Lung (tissue), 12 donors: Measurements from ENCODE around the gene RASGEF1C. TPM values are rescaled to one million over a fixed set of nuclear protein-coding genes. Genes with fewer than 3 reads are reported as not detected.

Experiments
- ATAC-seq: fragments of 200-7000 bp; cut with Tn5 transposase; one replicate; pipeline ENCODE4 v1.9.1; 2020; ENCODE audit warnings: moderate number of reproducible peaks; ENCODE audit not compliant: insufficient read depth, low FRiP score
- DNase-seq, 3 donors: peaks; one replicate each; pipeline ENCODE4 v3.0.0-alpha.2; 2013 to 2017
- H3K27ac ChIP-seq, 2 donors: one replicate each; pipeline ENCODE4 v1.5.1; 2013; ENCODE audit warnings: mild to moderate bottlenecking in 2 of 2, moderate library complexity in 2 of 2, control low read depth in 1 of 2, inconsistent platforms in 1 of 2, low read depth in 1 of 2, low read length in 1 of 2
- H3K27me3 ChIP-seq, 3 donors: one replicate each; pipeline ENCODE4 v1.5.1; 2013; ENCODE audit warnings: low read length in 2 of 3; ENCODE audit not compliant: control insufficient read depth in 3 of 3, insufficient read depth in 3 of 3
- H3K36me3 ChIP-seq, 4 donors: one replicate each; pipeline ENCODE4 v1.5.1; 2013; ENCODE audit warnings: low read length in 4 of 4, mild to moderate bottlenecking in 1 of 4, moderate library complexity in 1 of 4; ENCODE audit not compliant: control insufficient read depth in 4 of 4, insufficient read depth in 4 of 4
- H3K4me1 ChIP-seq, 5 donors: one replicate each; pipeline ENCODE4 v1.5.1; 2013; ENCODE audit warnings: low read length in 5 of 5, mild to moderate bottlenecking in 2 of 5, moderate library complexity in 1 of 5; ENCODE audit not compliant: control insufficient read depth in 5 of 5, insufficient read depth in 5 of 5
- H3K4me3 ChIP-seq: one replicate; pipeline ENCODE4 v1.5.1; 2013; ENCODE audit warnings: mild to moderate bottlenecking, control low read depth, moderate library complexity
- H3K9ac ChIP-seq, 2 donors: one replicate each; pipeline ENCODE4 v1.5.1; 2013; ENCODE audit warnings: low read length in 2 of 2, control low read depth in 1 of 2; ENCODE audit not compliant: insufficient read depth in 1 of 2
- H3K9me3 ChIP-seq, 4 donors: one replicate each; pipeline ENCODE4 v1.5.1; 2013; ENCODE audit warnings: low read length in 3 of 4, mild to moderate bottlenecking in 1 of 4, moderate library complexity in 1 of 4; ENCODE audit not compliant: control insufficient read depth in 4 of 4, insufficient read depth in 3 of 4
- CTCF ChIP-seq: IDR thresholded peaks from 2 replicates; pipeline ENCODE4 v1.5.1; 2012; ENCODE audit warnings: mild to moderate bottlenecking; ENCODE audit errors: control extremely low read depth, extremely low read depth
- WGBS, 2 donors: extraction: QIAGEN DNeasy Blood & Tissue Kit; methylation state at CpG; one replicate each; pipeline ENCODE4 v1.1.7; 2013; 5-methylcytosine and 5-hydroxymethylcytosine counted together
- polyA plus RNA-seq, 2 donors: library from polyadenylated mRNA; stranded (reverse); fragments of 200-250 nt; gene quantifications; one replicate each; pipeline ENCODE4 v1.2.1, GENCODE V29; 2013
- total RNA-seq, 2 donors: library from RNA; depleted of rRNA in 1 of 2; stranded (reverse); fragments of >200 nt in 1 of 2; gene quantifications; one replicate each; pipeline ENCODE4 v1.2.1, GENCODE V29; 2014 to 2021
- donor health status: control.
- donor health status: control.
- donor health status: Bipolar disorder and iron deficiency.
- donor health status: healthy.
- donor health status: DM: yes; HTN: yes; CAD: no.

Gene RASGEF1C
- total and polyA plus RNA-seq, 4 donors = 0.03 to 0.31 TPM; not detected in 2

- H3K4me1 ChIP-seq = no peaks in the 10 kb centered on the region
- TF ChIP-seq CTCF = no peak
- DNase-seq = no peak
- no peaks in the 10 kb centered on the region for H3K27me3 ChIP-seq
- H3K27ac ChIP-seq = no peak overlapping the region
- no peak overlapping the region for H3K4me3 ChIP-seq
- peaks cover 2 to 69% (median 26%) of the 10 kb centered on the region in 4 donors for H3K9me3 ChIP-seq
- H3K9ac ChIP-seq = no peak overlapping the region
- ATAC-seq = no peak
- H3K36me3 ChIP-seq = peaks cover 18 to 40% (median 27%) of the 10 kb centered on the region in 4 donors
- WGBS, 2 donors = 94 to 96% methylated on average over 9 of the region's 9 CpGs
Measured at GRCh38 chr5:180251141-180251540, 42.1 kb upstream of the RASGEF1C start.

DNA sequence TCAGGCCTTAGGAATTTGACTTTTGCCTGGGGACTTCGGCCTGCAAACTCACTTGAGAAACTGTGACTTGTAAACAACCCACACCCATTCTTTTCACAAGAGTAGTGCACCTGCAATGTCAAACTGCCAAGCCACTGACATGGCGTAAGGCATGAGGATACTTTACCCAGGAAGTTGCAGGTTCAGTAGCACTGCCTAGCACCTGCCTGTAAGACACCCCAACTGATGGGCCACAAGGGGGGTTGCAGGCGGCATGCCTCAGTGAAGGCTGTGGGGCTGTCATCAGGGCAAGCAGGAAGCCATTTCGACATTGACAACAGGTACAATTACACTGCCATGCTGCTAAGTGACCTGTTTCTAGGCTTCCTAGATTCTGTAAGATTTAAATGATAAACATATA lies 41.3 kb upstream of the RASGEF1C start:
- no peaks in the 10 kb centered on the region for H3K27me3 ChIP-seq
- ATAC-seq (no peak), DNase-seq (no peak)
- H3K9me3 ChIP-seq = peaks cover 2 to 67% (median 20%) of the 10 kb centered on the region in 4 donors
- 89 to 95% methylated on average over 4 of the region's 4 CpGs for WGBS, 2 donors
- peaks cover 18 to 40% (median 29%) of the 10 kb centered on the region in 4 donors for H3K36me3 ChIP-seq
- no peak overlapping the region for H3K4me3 ChIP-seq
- no peak overlapping the region for H3K9ac ChIP-seq
- H3K27ac ChIP-seq = no peak overlapping the region
- H3K4me1 ChIP-seq = no peaks in the 10 kb centered on the region
- no peak for TF ChIP-seq CTCF

GRCh38 chr5:180241600-180241999 lies 32.6 kb upstream of the RASGEF1C start:
- Histone ChIP-seq H3K9ac (no peak overlapping the region), H3K36me3 (peaks cover 21 to 40% (median 28%) of the 10 kb centered on the region in 4 donors), H3K4me3 (no peak overlapping the region), H3K27ac (no peak overlapping the region), H3K4me1 (no peaks in the 10 kb centered on the region), H3K9me3 (peaks cover 0 to 31% (median 1%) of the 10 kb centered on the region in 4 donors), H3K27me3 (no peaks in the 10 kb centered on the region)
- 96 to 98% methylated on average over 5 of the region's 5 CpGs for WGBS, 2 donors
- ATAC-seq (no peak), DNase-seq (no peak)
- no peak for TF ChIP-seq CTCF

DNA sequence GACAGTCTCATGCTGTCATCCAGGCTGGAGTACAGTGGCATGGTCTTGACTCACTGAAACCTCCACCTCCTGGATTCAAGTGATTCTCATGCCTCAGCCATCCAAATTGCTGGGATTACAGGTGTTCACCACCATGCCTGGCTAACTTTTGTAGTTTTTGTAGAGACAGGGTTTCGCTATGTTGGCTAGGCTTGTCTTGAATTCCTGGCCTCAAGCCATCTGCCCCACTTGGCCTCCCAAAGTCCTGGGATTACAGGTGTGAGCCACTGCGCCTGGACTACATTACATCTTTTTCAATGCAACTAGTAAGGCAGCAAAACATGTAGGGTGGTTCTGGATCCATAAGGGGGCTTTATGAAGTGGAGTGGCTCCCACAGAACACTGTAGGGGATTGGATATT lies 29.6 kb upstream of the RASGEF1C start:
- no peak overlapping the region for H3K27ac ChIP-seq
- H3K9ac ChIP-seq = no peak overlapping the region
- DNase-seq = no peak
- no peak for TF ChIP-seq CTCF
- no peak for ATAC-seq
- no peaks in the 10 kb centered on the region for H3K27me3 ChIP-seq
- peaks cover 24 to 53% (median 37%) of the 10 kb centered on the region in 4 donors for H3K36me3 ChIP-seq
- WGBS, 2 donors = 98 to 100% methylated on average over 2 of the region's 2 CpGs
- H3K9me3 ChIP-seq = peaks cover 0 to 31% (median 0%) of the 10 kb centered on the region in 4 donors
- H3K4me3 ChIP-seq = no peak overlapping the region
- H3K4me1 ChIP-seq = no peaks in the 10 kb centered on the region
